Motor neuron (in vitro differentiated cells): Measurements from ENCODE around the gene HSPA1L. TPM values are rescaled to one million over a fixed set of nuclear protein-coding genes. Genes with fewer than 3 reads are reported as not detected.
A peak's percentile ranks its signal among the peaks of the same experiment; 100 is the strongest.
"Not testable (repeated sequence)": the region's sequence is repeated elsewhere in the genome, so short reads cannot be mapped to it uniquely, and the experiment has no call there.

Experiments used
- ATAC-seq, 8 experiments: fragments of 200-7000 bp; cut with Tn5 transposase; replicated peaks in 6 of 8; 2 replicates each; pipeline ENCODE4 v1.8.0; 2021; ENCODE audit warnings: mild to moderate bottlenecking in 8 of 8, moderate library complexity in 8 of 8
- H3K27ac ChIP-seq, 2 donors: fragments of 250-450 bp; sonication (Bioruptor Pico); 2 replicates each; pipeline ENCODE4 v1.9.0; 2021; ENCODE audit warnings: antibody characterized with exemption in 2 of 2, mild to moderate bottlenecking in 2 of 2, moderate library complexity in 1 of 2
- H3K4me1 ChIP-seq, 2 donors: fragments of 250-450 bp; sonication (Bioruptor Pico); replicated peaks in 1 of 2; 2 replicates each; pipeline ENCODE4 v1.6.1; 2021; ENCODE audit warnings: antibody characterized with exemption in 2 of 2, mild to moderate bottlenecking in 2 of 2, moderate library complexity in 1 of 2
- H3K4me3 ChIP-seq, 5 donors: fragments of 250-450 bp; sonication (Bioruptor Pico); 2 replicates each; pipeline ENCODE4 v1.9.0; 2021; ENCODE audit warnings: antibody characterized with exemption in 5 of 5, mild to moderate bottlenecking in 5 of 5, moderate library complexity in 4 of 5
- WGBS, 10 experiments: fragments of 450-650 bp; shearing (Covaris generic); methylation state at CpG; one replicate each; pipeline ENCODE4 v1.0.0; 2022; 5-methylcytosine and 5-hydroxymethylcytosine counted together
- in situ Hi-C, 9 experiments: fragments of 400-800 bp; cut with MboI; loops; one replicate each; pipeline ENCODE4 v1.15.0; 2021; ENCODE audit warnings: low sequenced_read_pairs in 9 of 9, low pct_unique_long_range_greater_than_20kb in 2 of 9; ENCODE audit not compliant: unreplicated experiment in 9 of 9
- total RNA-seq, 8 experiments: library from RNA; unstranded; fragments of 300-600 nt; gene quantifications; 2 replicates each; pipeline versions ENCODE4 v1.2.3 to v1.2.4, GENCODE V29; 2022

HSPA1L gene
- total RNA-seq, 8 experiments from 2014 or later: 1.0 to 4.3 (median 3.1) TPM

DNA sequence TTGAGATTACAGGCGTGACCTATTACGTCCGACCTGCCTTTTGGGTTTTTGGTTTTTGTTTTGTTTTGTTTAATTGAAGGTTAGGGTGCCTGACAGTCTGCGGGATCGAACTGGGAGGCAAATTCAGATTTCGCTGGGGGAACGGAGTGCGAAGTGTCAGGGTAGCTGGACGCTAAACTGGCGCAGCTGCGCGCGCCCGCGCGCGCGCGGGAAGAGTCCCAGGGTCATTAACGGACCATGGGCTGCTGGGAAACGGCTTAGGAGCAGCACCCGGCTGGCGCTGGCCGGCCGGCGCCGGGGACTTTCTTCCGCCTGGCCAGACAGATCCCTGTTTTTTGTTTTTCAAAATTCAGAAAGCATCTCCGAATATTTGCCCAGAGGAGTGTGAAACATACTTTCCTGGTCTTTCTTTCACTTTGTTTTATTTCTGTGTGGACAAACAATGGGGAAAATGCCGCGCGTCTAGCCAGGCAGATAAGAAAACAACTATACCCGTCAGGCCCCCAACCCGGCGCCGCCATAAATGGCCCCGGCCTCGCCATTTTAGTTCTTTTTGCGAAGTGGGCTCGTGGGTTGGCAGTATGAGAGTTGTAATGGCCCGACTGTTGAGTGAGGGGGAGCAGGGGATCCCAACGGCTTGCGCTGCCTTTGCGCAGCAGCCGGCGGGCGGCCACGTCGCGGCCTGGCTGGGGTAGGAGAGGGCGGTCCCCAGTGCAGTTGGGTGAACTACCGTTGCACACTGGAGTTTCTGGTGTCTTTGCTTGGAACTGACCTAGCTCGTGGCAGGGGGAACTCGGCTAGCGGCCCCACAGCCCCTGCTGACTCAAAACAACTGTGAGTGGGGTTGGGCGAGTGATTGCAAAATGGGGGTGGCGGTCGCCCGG, 19.5 kb upstream of the HSPA1L start:
- peak overlapping the region; percentile 70 to 94 (median 78) for H3K4me3 ChIP-seq
- ATAC-seq: peak; percentile 16 to 82 (median 66)
- peaks cover 27% of the 10 kb centered on the region in 2 donors for H3K4me1 ChIP-seq
- peak overlapping the region; percentile 92 to 98 for H3K27ac ChIP-seq
- WGBS, 10 experiments: 0 to 3% (median 0%) methylated on average over 5 to 30 of the region's 59 CpGs; no CpG with 5 or more reads in 3 of the 10 experiments
- in situ Hi-C loops: loop anchor here in 1 of 9 experiments (25.0 kb wide), 1 partner anchor 172 kb away; the partner anchor contains the start of genes APOM, BAG6, C6orf47 and CSNK2B

- no peak overlapping the region for H3K27ac ChIP-seq
- peak in 1 of 8 experiments; percentile 0 for ATAC-seq
- H3K4me1 ChIP-seq: peaks cover 12 to 19% of the 10 kb centered on the region in 2 donors
- peak overlapping the region in 4 of 5 donors; percentile 50 to 57 (median 56) for H3K4me3 ChIP-seq
- in situ Hi-C loops: loop anchor here in 1 of 9 experiments (25.0 kb wide), 1 partner anchor 169 kb away; the partner anchor contains the start of genes APOM, BAG6, C6orf47 and CSNK2B
- 61 to 98% (median 81%) methylated on average over 1 to 10 of the region's 15 CpGs; no CpG with 5 or more reads in 1 of the 10 experiments for WGBS, 10 experiments
These were observed 16.5 kb upstream of the HSPA1L start for GRCh38 chr6:31831350-31832215.

DNA sequence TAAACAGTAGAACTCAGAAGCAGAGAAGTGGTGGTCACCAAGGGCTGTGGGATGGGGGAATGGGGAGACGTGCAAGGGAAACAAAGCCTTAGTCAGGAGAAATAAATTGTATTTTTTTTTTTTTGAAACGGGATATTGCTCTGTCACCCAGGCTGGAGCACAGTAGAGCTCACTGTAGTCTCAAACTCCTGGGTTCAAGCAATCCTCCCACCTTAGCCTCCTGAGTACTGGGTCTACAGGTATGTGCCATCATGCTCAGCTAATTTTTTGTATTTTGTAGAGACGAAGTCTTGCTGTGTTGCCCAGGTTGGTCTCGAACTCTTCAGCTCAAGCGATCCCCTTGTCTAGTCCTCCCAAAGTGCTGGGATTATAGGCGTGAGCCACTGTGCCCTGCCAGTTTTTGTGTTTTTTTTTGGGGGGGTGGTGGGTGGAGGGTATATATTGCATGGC, 15.8 kb upstream of the HSPA1L start:
- ATAC-seq: no peak
- WGBS, 10 experiments: 50 to 100% (median 80%) methylated on average over 1 to 5 of the region's 6 CpGs; no CpG with 5 or more reads in 1 of the 10 experiments
- H3K4me1 ChIP-seq: peaks cover 12 to 21% of the 10 kb centered on the region in 2 donors
- H3K27ac ChIP-seq: peak overlapping the region in 1 of 2 donors; percentile 56
- in situ Hi-C loops: loop anchor here in 1 of 9 experiments (25.0 kb wide), 1 partner anchor 169 kb away; the partner anchor contains the start of genes APOM, BAG6, C6orf47 and CSNK2B
- peak overlapping the region; percentile 50 to 89 (median 56) for H3K4me3 ChIP-seq

GRCh38 chr6:31829633-31830283, 14.7 kb upstream of the HSPA1L start:
- 0 to 4% (median 0%) methylated on average over 3 to 8 of the region's 15 CpGs for WGBS, 10 experiments
- H3K4me1 ChIP-seq: peaks cover 13 to 23% of the 10 kb centered on the region in 2 donors
- in situ Hi-C loops: loop anchor here in 1 of 9 experiments (25.0 kb wide), 1 partner anchor 167 kb away; the partner anchor contains the start of genes APOM, BAG6, C6orf47 and CSNK2B
- H3K4me3 ChIP-seq: peak overlapping the region; percentile 50 to 89 (median 56)
- H3K27ac ChIP-seq: peak overlapping the region in 1 of 2 donors; percentile 56
- peak in 2 of 8 experiments; percentile 0 to 6 for ATAC-seq

DNA sequence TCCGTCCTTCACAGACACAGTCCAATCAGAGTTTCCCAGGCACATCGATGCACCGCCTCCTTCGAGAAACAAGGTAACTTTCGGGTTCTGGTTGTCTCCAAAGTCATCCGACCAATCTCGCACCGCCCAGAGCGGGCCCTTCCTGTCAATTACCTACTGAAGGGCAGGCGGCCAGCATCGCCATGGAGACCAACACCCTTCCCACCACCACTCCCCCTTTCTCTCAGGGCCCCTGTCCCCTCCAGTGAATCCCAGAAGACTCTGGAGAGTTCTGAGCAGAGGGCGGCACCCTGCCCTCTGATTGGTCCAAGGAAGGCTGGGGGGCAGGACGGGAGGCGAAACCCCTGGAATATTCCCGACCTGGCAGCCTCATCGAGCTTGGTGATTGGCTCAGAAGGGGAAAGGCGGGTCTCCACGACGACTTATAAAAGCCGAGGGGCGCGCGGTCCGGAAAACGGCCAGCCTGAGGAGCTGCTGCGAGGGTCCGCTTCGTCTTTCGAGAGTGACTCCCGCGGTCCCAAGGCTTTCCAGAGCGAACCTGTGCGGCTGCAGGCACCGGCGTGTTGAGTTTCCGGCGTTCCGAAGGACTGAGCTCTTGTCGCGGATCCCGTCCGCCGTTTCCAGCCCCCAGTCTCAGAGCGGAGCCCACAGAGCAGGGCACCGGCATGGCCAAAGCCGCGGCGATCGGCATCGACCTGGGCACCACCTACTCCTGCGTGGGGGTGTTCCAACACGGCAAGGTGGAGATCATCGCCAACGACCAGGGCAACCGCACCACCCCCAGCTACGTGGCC, 12.4 kb upstream of the HSPA1L start, which contains the start of gene HSPA1B:
HSPA1B (plus strand) TSS at position 453 of the 794 bp plus-strand sequence; CDS start at position 666, 213 bp downstream.
- peaks cover 14 to 19% of the 10 kb centered on the region in 2 donors for H3K4me1 ChIP-seq
- in situ Hi-C loops: loop anchor here in 1 of 9 experiments (25.0 kb wide), 1 partner anchor 165 kb away; the partner anchor contains the start of genes APOM, BAG6, C6orf47 and CSNK2B
- peak within 1 kb of the TSS; percentile 68 to 72 (median 70) for H3K4me3 ChIP-seq
- ATAC-seq: peak; percentile 61 to 86 (median 80)
- H3K27ac ChIP-seq: peak within 1 kb of the TSS; percentile 74 to 86
- 0 to 2% (median 1%) methylated on average over 5 to 13 of the region's 56 CpGs; no CpG with 5 or more reads in 6 of the 10 experiments for WGBS, 10 experiments

DNA sequence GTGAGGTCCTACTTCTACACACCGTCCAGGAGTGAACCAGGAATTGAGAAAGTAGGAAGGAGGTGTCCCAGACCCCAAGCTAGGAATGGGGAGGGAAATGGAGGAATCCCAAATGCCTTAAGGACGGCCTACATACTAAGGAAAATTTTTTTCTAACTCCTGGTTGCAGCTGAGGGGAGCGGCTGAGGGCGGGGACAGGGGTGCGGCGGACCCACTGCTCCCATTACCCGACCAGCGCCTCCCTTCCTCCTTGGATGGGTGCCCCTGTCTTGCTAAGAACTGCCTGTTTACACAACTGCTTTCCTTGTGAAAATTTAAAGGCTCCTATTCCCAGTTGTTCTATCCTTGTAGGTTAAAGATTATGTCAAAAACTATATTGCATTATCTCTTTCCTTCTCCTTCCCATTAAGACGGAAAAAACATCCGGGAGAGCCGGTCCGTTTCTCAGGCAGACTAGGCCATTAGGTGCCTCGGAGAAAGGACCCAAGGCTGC, 11.8 kb upstream of the HSPA1L start:
- in situ Hi-C loops: loop anchor here in 1 of 9 experiments (25.0 kb wide), 1 partner anchor 165 kb away; the partner anchor contains the start of genes APOM, BAG6, C6orf47 and CSNK2B
- peak in 7 of 8 experiments; percentile 3 to 45 (median 6) for ATAC-seq
- peak overlapping the region; percentile 74 to 86 for H3K27ac ChIP-seq
- WGBS, 10 experiments: 0 to 11% (median 4%) methylated on average over 3 to 9 of the region's 13 CpGs; no CpG with 5 or more reads in 4 of the 10 experiments
- H3K4me1 ChIP-seq: peaks cover 18 to 23% of the 10 kb centered on the region in 2 donors
- peak overlapping the region; percentile 68 to 72 (median 70) for H3K4me3 ChIP-seq

GRCh38 chr6:31825553-31825952, 10.5 kb upstream of the HSPA1L start:
- WGBS, 10 experiments: 20 to 91% (median 62%) methylated on average over 1 to 4 of the region's 4 CpGs; no CpG with 5 or more reads in 1 of the 10 experiments
- H3K4me3 ChIP-seq: no peak overlapping the region
- H3K27ac ChIP-seq: no peak overlapping the region
- in situ Hi-C loops: loop anchor here in 1 of 9 experiments (25.0 kb wide), 1 partner anchor 163 kb away; the partner anchor contains the start of genes APOM, BAG6, C6orf47 and CSNK2B
- peaks cover 23 to 26% of the 10 kb centered on the region in 2 donors for H3K4me1 ChIP-seq
- ATAC-seq: no peak

- peaks cover 26 to 35% of the 10 kb centered on the region in 2 donors for H3K4me1 ChIP-seq
- H3K27ac ChIP-seq, in situ Hi-C loops, ATAC-seq, H3K4me3 ChIP-seq: not testable (repeated sequence)
- 78 to 100% (median 92%) methylated on average over 1 to 6 of the region's 9 CpGs; no CpG with 5 or more reads in 2 of the 10 experiments for WGBS, 10 experiments
These were observed 8.6 kb upstream of the HSPA1L start for GRCh38 chr6:31823592-31824196.

- Histone ChIP-seq H3K4me3 (peak overlapping the region; percentile 32 to 48 (median 39)), H3K4me1 (peaks cover 28 to 48% of the 10 kb centered on the region in 2 donors), H3K27ac (peak overlapping the region; percentile 62 to 80)
- peak; percentile 4 to 39 (median 24) for ATAC-seq
- WGBS, 10 experiments: 0 to 30% (median 14%) methylated on average over 1 to 11 of the region's 25 CpGs; no CpG with 5 or more reads in 2 of the 10 experiments
- in situ Hi-C loops: no loop called here
These were observed 7.1 kb upstream of the HSPA1L start for GRCh38 chr6:31822036-31822821.
